ENCODE measurements around the gene FN3K.

The FN3K gene

GRCh38 chr17:82703935-82704865, 31.2 kb upstream of the FN3K start:
- DNase-seq (ENCODE audit: low spot score): no peak

- DNase-seq (ENCODE audit: low spot score): no peak
These were observed 30.5 kb upstream of the FN3K start for GRCh38 chr17:82704886-82705285.

- DNase-seq (ENCODE audit: low spot score): no peak
These were observed 29.7 kb upstream of the FN3K start for GRCh38 chr17:82705756-82706155.

- no peak for DNase-seq (ENCODE audit: low spot score)
These were observed 26.3 kb upstream of the FN3K start for GRCh38 chr17:82709024-82709675.

- no peak for DNase-seq (ENCODE audit: low spot score)
These were observed 25.5 kb upstream of the FN3K start for GRCh38 chr17:82709676-82710498.

- no peak for DNase-seq (ENCODE audit: low spot score)
These were observed 24.7 kb upstream of the FN3K start for GRCh38 chr17:82710499-82711232.

GRCh38 chr17:82713071-82713723, 22.2 kb upstream of the FN3K start:
- no peak for DNase-seq (ENCODE audit: low spot score)

- peak; percentile 97 for DNase-seq (ENCODE audit: low spot score)
These were observed 19.0 kb upstream of the FN3K start, which contains the start of gene FN3KRP for GRCh38 chr17:82716203-82717010. Gene FN3KRP (plus strand): TSS chr17:82716706. CDS start chr17:82716756, 50 bp downstream.

- DNase-seq (ENCODE audit: low spot score): no peak
These were observed 16.3 kb upstream of the FN3K start for GRCh38 chr17:82718986-82719685.

- no peak for DNase-seq (ENCODE audit: low spot score)
These were observed 15.2 kb upstream of the FN3K start for GRCh38 chr17:82720204-82720603.

- DNase-seq (ENCODE audit: low spot score): no peak
These were observed 12.9 kb upstream of the FN3K start for GRCh38 chr17:82722341-82723013.

GRCh38 chr17:82723169-82723807, 12.1 kb upstream of the FN3K start:
- no peak for DNase-seq (ENCODE audit: low spot score)

GRCh38 chr17:82726427-82726826, 9.0 kb upstream of the FN3K start:
- DNase-seq (ENCODE audit: low spot score): no peak

GRCh38 chr17:82729479-82730260, 5.7 kb upstream of the FN3K start:
- no peak for DNase-seq (ENCODE audit: low spot score)

GRCh38 chr17:82732118-82732743, 3.2 kb upstream of the FN3K start:
- DNase-seq (ENCODE audit: low spot score): no peak

- no peak for DNase-seq (ENCODE audit: low spot score)
These were observed 1.2 kb downstream of the FN3K start for GRCh38 chr17:82736511-82737185.
